MM.1S (cell line): Measurements from ENCODE around the gene METTL18.

Experiments
- DNase-seq: peaks from one replicate; pipeline ENCODE4 v3.0.0-alpha.2; 2015
- H2AFZ ChIP-seq: fragments of 300-600 bp; sonication (generic); 2 replicates; pipeline ENCODE4 v1.6.0; 2016; ENCODE audit warnings: antibody characterized with exemption, low read length
- H3F3A ChIP-seq: fragments of 300-600 bp; sonication (generic); 2 replicates; pipeline ENCODE4 v1.6.1; 2016; ENCODE audit warnings: mild to moderate bottlenecking, antibody characterized with exemption, low read length, moderate library complexity, mixed read lengths; ENCODE audit not compliant: insufficient read depth
- H3K27ac ChIP-seq: fragments of 300-600 bp; sonication (generic); 2 replicates; pipeline ENCODE4 v1.5.1; 2016; ENCODE audit warnings: mild to moderate bottlenecking, low read length
- H3K27me3 ChIP-seq: fragments of 300-600 bp; sonication (generic); replicated peaks from 2 replicates; pipeline ENCODE4 v1.6.0; 2016; ENCODE audit warnings: low read length; ENCODE audit not compliant: insufficient read depth
- H3K36me3 ChIP-seq: fragments of 300-600 bp; sonication (generic); replicated peaks from 2 replicates; pipeline ENCODE4 v1.6.1; 2016; ENCODE audit warnings: mild to moderate bottlenecking, low read length, mixed read lengths; ENCODE audit not compliant: insufficient read depth
- H3K4me1 ChIP-seq: fragments of 300-600 bp; sonication (generic); 2 replicates; pipeline ENCODE4 v1.6.1; 2016; ENCODE audit warnings: low read length, mixed read lengths
- H3K4me2 ChIP-seq: fragments of 300-600 bp; sonication (generic); 2 replicates; pipeline ENCODE4 v1.6.0; 2016; ENCODE audit warnings: low read depth, low read length
- H3K4me3 ChIP-seq: fragments of 300-600 bp; sonication (generic); 2 replicates; pipeline ENCODE4 v1.5.1; 2016; ENCODE audit warnings: low read length, mixed read lengths
- H3K79me2 ChIP-seq: fragments of 300-600 bp; sonication (generic); 2 replicates; pipeline ENCODE4 v1.6.1; 2016; ENCODE audit warnings: mixed run types, low read length, mixed read lengths
- H3K9ac ChIP-seq: fragments of 300-600 bp; sonication (generic); 2 replicates; pipeline ENCODE4 v1.6.1; 2016; ENCODE audit warnings: low read length, mixed read lengths
- H3K9me2 ChIP-seq: fragments of 300-600 bp; sonication (generic); replicated peaks from 2 replicates; pipeline ENCODE4 v1.6.1; 2016; ENCODE audit warnings: mild to moderate bottlenecking, low read length, mixed read lengths; ENCODE audit not compliant: insufficient read depth
- H3K9me3 ChIP-seq: fragments of 300-600 bp; sonication (generic); replicated peaks from 2 replicates; pipeline ENCODE4 v1.6.1; 2016; ENCODE audit warnings: mild to moderate bottlenecking, low read length, mixed read lengths; ENCODE audit not compliant: insufficient read depth
- H4K20me1 ChIP-seq: fragments of 300-600 bp; sonication (generic); 2 replicates; pipeline ENCODE4 v1.6.1; 2016; ENCODE audit warnings: mild to moderate bottlenecking, low read length, moderate library complexity, mixed read lengths; ENCODE audit not compliant: insufficient read depth
- EZH2 ChIP-seq: fragments of 300-600 bp; sonication (generic); optimal IDR thresholded peaks from 2 replicates; pipeline ENCODE3; 2017; ENCODE audit warnings: low read depth, mild to moderate bottlenecking, antibody characterized with exemption, low read length, mixed read lengths
- EZH2phosphoT487 ChIP-seq: fragments of 300-600 bp; sonication (generic); IDR thresholded peaks from 2 replicates; pipeline ENCODE4 v1.6.1; 2018; ENCODE audit warnings: antibody characterized with exemption, low read length
- TF ChIP-seq, protein P1 (sequence below): fragments of 300-600 bp; sonication (generic); IDR thresholded peaks from 2 replicates; pipeline ENCODE4 v1.5.1; 2016; ENCODE audit warnings: antibody characterized with exemption, low read length, mixed read lengths

METTL18 gene

DNA sequence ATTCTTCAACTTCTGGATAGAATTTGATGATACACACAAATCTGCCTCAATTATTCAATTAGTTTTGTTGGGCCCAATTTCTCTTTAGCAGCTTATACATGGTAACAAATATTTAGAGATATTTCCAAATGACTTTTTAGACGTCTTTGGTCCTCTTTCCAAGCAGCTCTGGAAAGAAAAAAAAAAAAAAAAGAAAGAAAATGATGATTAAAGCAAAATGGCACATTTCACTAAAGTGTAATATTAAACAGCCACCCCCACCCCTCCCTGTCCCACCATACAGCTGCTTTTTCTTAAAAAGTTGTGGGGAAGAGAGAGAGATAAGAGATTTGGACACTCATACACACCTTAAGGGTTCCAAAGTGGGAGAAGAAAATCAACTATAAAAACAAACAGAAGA, 977 bp downstream of the METTL18 start:
- H3K4me2 ChIP-seq: peak overlapping the region; percentile 85
- peak overlapping the region; percentile 78 for H3K9ac ChIP-seq
- H3K4me3 ChIP-seq: peak overlapping the region; percentile 96
- peak overlapping the region; percentile 94 for H2AFZ ChIP-seq
- H3K79me2 ChIP-seq: peaks cover 53% of the 10 kb centered on the region
- peaks cover 7% of the 10 kb centered on the region; the same call in 1 of the 2 replicates for H3K4me1 ChIP-seq
- no peaks in the 10 kb centered on the region for H4K20me1 ChIP-seq
- no peak for TF ChIP-seq EZH2phosphoT487
- TF ChIP-seq EZH2: no peak
- TF ChIP-seq, protein P1, sequence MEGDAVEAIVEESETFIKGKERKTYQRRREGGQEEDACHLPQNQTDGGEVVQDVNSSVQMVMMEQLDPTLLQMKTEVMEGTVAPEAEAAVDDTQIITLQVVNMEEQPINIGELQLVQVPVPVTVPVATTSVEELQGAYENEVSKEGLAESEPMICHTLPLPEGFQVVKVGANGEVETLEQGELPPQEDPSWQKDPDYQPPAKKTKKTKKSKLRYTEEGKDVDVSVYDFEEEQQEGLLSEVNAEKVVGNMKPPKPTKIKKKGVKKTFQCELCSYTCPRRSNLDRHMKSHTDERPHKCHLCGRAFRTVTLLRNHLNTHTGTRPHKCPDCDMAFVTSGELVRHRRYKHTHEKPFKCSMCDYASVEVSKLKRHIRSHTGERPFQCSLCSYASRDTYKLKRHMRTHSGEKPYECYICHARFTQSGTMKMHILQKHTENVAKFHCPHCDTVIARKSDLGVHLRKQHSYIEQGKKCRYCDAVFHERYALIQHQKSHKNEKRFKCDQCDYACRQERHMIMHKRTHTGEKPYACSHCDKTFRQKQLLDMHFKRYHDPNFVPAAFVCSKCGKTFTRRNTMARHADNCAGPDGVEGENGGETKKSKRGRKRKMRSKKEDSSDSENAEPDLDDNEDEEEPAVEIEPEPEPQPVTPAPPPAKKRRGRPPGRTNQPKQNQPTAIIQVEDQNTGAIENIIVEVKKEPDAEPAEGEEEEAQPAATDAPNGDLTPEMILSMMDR: no peak
- no peaks in the 10 kb centered on the region for H3K9me2 ChIP-seq
- no peak for DNase-seq
- no peaks in the 10 kb centered on the region for H3K9me3 ChIP-seq
- no peaks in the 10 kb centered on the region for H3K27me3 ChIP-seq
- H3K27ac ChIP-seq: no peak overlapping the region
- 0 out of 2 replicates have a peak, but pooled peaks cover 11% of the 10 kb centered on the region for H3F3A ChIP-seq
- H3K36me3 ChIP-seq: no peaks in the 10 kb centered on the region

DNA sequence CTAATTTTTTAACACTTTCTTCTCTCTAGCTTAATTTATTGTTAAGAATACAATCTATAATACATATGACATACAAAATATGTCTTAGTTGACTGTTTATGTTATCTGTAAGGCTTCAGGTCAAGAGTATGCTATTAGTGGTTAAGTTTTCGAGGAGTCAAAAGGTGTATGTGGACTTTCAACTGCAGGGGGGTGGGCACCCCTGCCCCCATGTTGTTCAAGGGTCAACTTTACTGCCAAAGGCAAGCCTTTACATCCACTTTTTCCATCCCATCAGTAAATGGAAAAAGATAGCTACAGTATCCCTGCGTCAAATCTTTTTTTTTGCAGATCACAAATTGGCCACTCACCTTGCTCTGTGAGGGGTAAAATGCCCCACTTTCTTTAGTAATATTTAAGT, 6.3 kb downstream of the METTL18 start:
- Histone ChIP-seq H3K9ac (no peak overlapping the region), H3K27ac (no peak overlapping the region), H3K9me2 (no peaks in the 10 kb centered on the region), H4K20me1 (no peaks in the 10 kb centered on the region), H3K9me3 (no peaks in the 10 kb centered on the region), H2AFZ (no peak overlapping the region), H3K4me2 (no peak overlapping the region), H3K4me3 (no peak overlapping the region), H3K27me3 (no peaks in the 10 kb centered on the region), H3F3A (no peaks in the 10 kb centered on the region), H3K4me1 (no peaks in the 10 kb centered on the region), H3K79me2 (peaks cover 3% of the 10 kb centered on the region; the same call in 1 of the 2 replicates), H3K36me3 (no peaks in the 10 kb centered on the region)
- TF ChIP-seq, protein P1: no peak
- TF ChIP-seq EZH2phosphoT487 (no peak), EZH2 (no peak)
- DNase-seq: no peak

DNA sequence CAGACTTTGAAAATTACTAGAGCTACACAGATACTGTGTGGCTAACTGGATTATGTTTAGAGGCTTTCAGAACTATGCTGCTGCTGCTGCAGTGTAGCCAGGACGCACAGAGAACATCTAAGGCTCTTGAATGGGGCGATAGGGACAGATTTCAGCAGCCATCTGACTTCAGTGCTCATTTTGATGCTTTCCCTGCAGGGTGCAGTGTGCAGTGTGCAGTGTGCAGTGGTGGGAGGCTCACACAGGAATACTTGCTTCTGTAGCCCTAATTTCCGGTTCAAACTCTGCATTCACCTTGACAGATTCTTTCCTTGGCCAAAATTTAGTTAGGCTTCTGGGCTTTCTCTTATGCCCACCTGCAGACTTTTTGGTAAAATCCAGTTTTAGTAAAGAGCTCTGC, 7.7 kb downstream of the METTL18 start:
- H3K27ac ChIP-seq: no peak overlapping the region
- H3K4me1 ChIP-seq: no peaks in the 10 kb centered on the region
- TF ChIP-seq, protein P1: no peak
- TF ChIP-seq EZH2phosphoT487 (no peak), EZH2 (no peak)
- no peak for DNase-seq
- H2AFZ ChIP-seq: no peak overlapping the region
- H3K79me2 ChIP-seq: no peaks in the 10 kb centered on the region
- no peaks in the 10 kb centered on the region for H3K9me3 ChIP-seq
- H3K36me3 ChIP-seq: no peaks in the 10 kb centered on the region
- H3K9me2 ChIP-seq: no peaks in the 10 kb centered on the region
- H3K4me3 ChIP-seq: no peak overlapping the region
- no peaks in the 10 kb centered on the region for H3F3A ChIP-seq
- no peaks in the 10 kb centered on the region for H3K27me3 ChIP-seq
- no peaks in the 10 kb centered on the region for H4K20me1 ChIP-seq
- H3K4me2 ChIP-seq: no peak overlapping the region
- no peak overlapping the region for H3K9ac ChIP-seq
